Measurements from ENCODE around the gene TMEM220. TPM values are rescaled to one million over a fixed set of nuclear protein-coding genes. Genes with fewer than 3 reads are reported as not detected.

TMEM220 gene
- total RNA-seq, 3 donors from 2014 or later (not counting 1 experiment from before 2014, with no cell fraction given) = 0.97 to 2.2 (median 1.4) TPM

GRCh38 chr17:10737736-10738135, 7.9 kb upstream of the TMEM220 start:
- TF ChIP-seq CTCF (IDR thresholded peaks at IDR 0.05) = no peak
- ATAC-seq (no peak), DNase-seq (no peak)
- H3K27me3 Mint-ChIP-seq (ENCODE audit: low read depth in 2 of 2) = peaks cover 0 to 8% of the 10 kb centered on the region in 2 donors
- WGBS (ENCODE audit: insufficient coverage) = 93% methylated on average over 3 of the region's 3 CpGs
- no peak overlapping the region for H3K27ac Mint-ChIP-seq
- H3K36me3 Mint-ChIP-seq = no peaks in the 10 kb centered on the region
- H3K4me3 Mint-ChIP-seq = no peak overlapping the region
- H3K27me3 ChIP-seq (ENCODE audit: control insufficient read depth, insufficient read depth, low read length) = no peaks in the 10 kb centered on the region
- H3K27ac ChIP-seq (ENCODE audit: low read length) = no peak overlapping the region
- no peaks in the 10 kb centered on the region for H3K9me3 ChIP-seq (ENCODE audit: control insufficient read depth, insufficient read depth, low read length)
- intact Hi-C loops (cut with micrococcal nuclease) = no loop called here
- no peaks in the 10 kb centered on the region for H3K4me1 ChIP-seq (ENCODE audit: control insufficient read depth, insufficient read depth, low read length)
- peaks cover 5% of the 10 kb centered on the region in 2 donors for H3K4me1 Mint-ChIP-seq
- H3K9me3 Mint-ChIP-seq = no peaks in the 10 kb centered on the region
- no peaks in the 10 kb centered on the region for H3K36me3 ChIP-seq (ENCODE audit: control insufficient read depth, insufficient read depth, low read length)
- no peak overlapping the region for H3K4me3 ChIP-seq (ENCODE audit: low read length)

- no peaks in the 10 kb centered on the region for H3K4me1 ChIP-seq (ENCODE audit: control insufficient read depth, insufficient read depth, low read length)
- H3K27ac Mint-ChIP-seq = no peak overlapping the region
- DNase-seq (peak in 1 of 2 donors; percentile 63), ATAC-seq (no peak)
- peaks cover 0 to 8% of the 10 kb centered on the region in 2 donors for H3K27me3 Mint-ChIP-seq (ENCODE audit: low read depth in 2 of 2)
- peaks cover 5% of the 10 kb centered on the region in 2 donors for H3K4me1 Mint-ChIP-seq
- H3K4me3 Mint-ChIP-seq = no peak overlapping the region
- no peak overlapping the region for H3K27ac ChIP-seq (ENCODE audit: low read length)
- no peaks in the 10 kb centered on the region for H3K36me3 Mint-ChIP-seq
- intact Hi-C loops (cut with micrococcal nuclease) = no loop called here
- peak; percentile 15 for TF ChIP-seq CTCF (IDR thresholded peaks at IDR 0.05)
- H3K36me3 ChIP-seq (ENCODE audit: control insufficient read depth, insufficient read depth, low read length) = no peaks in the 10 kb centered on the region
- H3K9me3 Mint-ChIP-seq = no peaks in the 10 kb centered on the region
- 20% methylated on average over 6 of the region's 6 CpGs for WGBS (ENCODE audit: insufficient coverage)
- H3K27me3 ChIP-seq (ENCODE audit: control insufficient read depth, insufficient read depth, low read length) = no peaks in the 10 kb centered on the region
- no peaks in the 10 kb centered on the region for H3K9me3 ChIP-seq (ENCODE audit: control insufficient read depth, insufficient read depth, low read length)
- no peak overlapping the region for H3K4me3 ChIP-seq (ENCODE audit: low read length)
Observed at GRCh38 chr17:10737168-10737622, 7.4 kb upstream of the TMEM220 start.

DNA sequence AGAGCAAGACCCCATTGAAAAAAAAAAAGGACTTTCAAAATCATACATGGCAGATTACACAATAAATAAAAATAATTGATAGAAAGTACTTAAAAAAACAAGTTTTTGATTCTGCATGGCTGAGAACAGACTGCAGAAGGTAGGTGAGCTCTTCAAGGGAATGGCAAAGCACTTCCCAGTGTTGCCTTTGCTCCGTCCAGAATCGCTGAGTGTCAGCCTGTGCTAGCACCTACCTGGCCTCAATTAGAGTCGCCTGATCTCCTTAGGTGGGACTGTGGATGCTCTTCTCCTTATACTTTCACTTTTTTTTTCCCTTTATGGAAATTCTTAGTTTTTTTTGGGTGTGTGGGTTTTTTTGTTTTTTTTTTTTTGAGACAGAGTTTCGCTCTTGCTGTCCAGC, 6.0 kb upstream of the TMEM220 start:
- no peak for ATAC-seq
- no peak for DNase-seq
- intact Hi-C loops (cut with micrococcal nuclease) = no loop called here
- no peaks in the 10 kb centered on the region for H3K27me3 ChIP-seq (ENCODE audit: control insufficient read depth, insufficient read depth, low read length)
- no peaks in the 10 kb centered on the region for H3K4me1 ChIP-seq (ENCODE audit: control insufficient read depth, insufficient read depth, low read length)
- Mint-ChIP-seq H3K9me3 (no peaks in the 10 kb centered on the region), H3K27ac (no peak overlapping the region), H3K36me3 (no peaks in the 10 kb centered on the region), H3K4me3 (no peak overlapping the region), H3K4me1 (peaks cover 8 to 9% of the 10 kb centered on the region in 2 donors), H3K27me3 (ENCODE audit: low read depth in 2 of 2) (peaks cover 0 to 8% of the 10 kb centered on the region in 2 donors)
- no peaks in the 10 kb centered on the region for H3K9me3 ChIP-seq (ENCODE audit: control insufficient read depth, insufficient read depth, low read length)
- no peaks in the 10 kb centered on the region for H3K36me3 ChIP-seq (ENCODE audit: control insufficient read depth, insufficient read depth, low read length)
- H3K27ac ChIP-seq (ENCODE audit: low read length) = no peak overlapping the region
- H3K4me3 ChIP-seq (ENCODE audit: low read length) = no peak overlapping the region
- TF ChIP-seq CTCF (IDR thresholded peaks at IDR 0.05) = no peak
- 92% methylated on average over 3 of the region's 4 CpGs for WGBS (ENCODE audit: insufficient coverage)

DNA sequence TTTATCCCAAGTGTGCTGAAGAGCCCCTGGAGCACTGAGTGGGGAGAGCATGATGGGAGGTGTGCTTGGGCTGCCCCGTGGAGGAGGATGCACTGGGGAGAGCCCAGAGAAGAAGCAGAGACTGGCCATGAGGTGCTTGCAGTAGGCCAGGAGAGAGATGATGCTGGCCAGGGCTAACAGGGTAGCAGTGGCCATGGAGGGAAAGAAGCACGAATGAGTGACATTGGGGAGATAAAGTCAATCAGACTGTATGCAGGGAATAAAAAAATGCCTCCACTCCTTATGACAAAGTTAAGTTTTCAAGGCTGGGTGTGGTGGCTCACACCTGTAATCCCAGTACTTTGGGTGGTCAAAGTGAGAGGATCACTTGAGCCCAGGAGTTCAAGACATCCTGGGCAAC, 5.4 kb upstream of the TMEM220 start:
- H3K36me3 ChIP-seq (ENCODE audit: control insufficient read depth, insufficient read depth, low read length) = no peaks in the 10 kb centered on the region
- intact Hi-C loops (cut with micrococcal nuclease) = no loop called here
- no peak overlapping the region for H3K4me3 Mint-ChIP-seq
- WGBS (ENCODE audit: insufficient coverage) = 71% methylated on average over 2 of the region's 2 CpGs
- peaks cover 0 to 4% of the 10 kb centered on the region in 2 donors for H3K27me3 Mint-ChIP-seq (ENCODE audit: low read depth in 2 of 2)
- H3K27ac Mint-ChIP-seq = no peak overlapping the region
- H3K36me3 Mint-ChIP-seq = no peaks in the 10 kb centered on the region
- no peak overlapping the region for H3K27ac ChIP-seq (ENCODE audit: low read length)
- ATAC-seq (no peak), DNase-seq (no peak)
- no peaks in the 10 kb centered on the region for H3K9me3 ChIP-seq (ENCODE audit: control insufficient read depth, insufficient read depth, low read length)
- TF ChIP-seq CTCF (IDR thresholded peaks at IDR 0.05) = no peak
- H3K4me1 Mint-ChIP-seq = peaks cover 14 to 15% of the 10 kb centered on the region in 2 donors
- no peaks in the 10 kb centered on the region for H3K9me3 Mint-ChIP-seq
- H3K27me3 ChIP-seq (ENCODE audit: control insufficient read depth, insufficient read depth, low read length) = no peaks in the 10 kb centered on the region
- H3K4me1 ChIP-seq (ENCODE audit: control insufficient read depth, insufficient read depth, low read length) = peaks cover 2% of the 10 kb centered on the region
- no peak overlapping the region for H3K4me3 ChIP-seq (ENCODE audit: low read length)

All from natural killer cell (primary cell).